Astrocyte (in vitro differentiated cells and primary cell): Measurements from ENCODE around the gene DXO. TPM values are rescaled to one million over a fixed set of nuclear protein-coding genes. Genes with fewer than 3 reads are reported as not detected.

Source experiments
- DNase-seq: peaks from one replicate; pipeline ENCODE4 v3.0.0-alpha.2; 2010; ENCODE audit warnings: low read depth
- FAIRE-seq: peaks from 2 replicates; lab custom pipeline; 2011; peaks lifted over from hg19 to GRCh38; lab: Jason Lieb, UNC
- H2AFZ ChIP-seq: 2 replicates; pipeline ENCODE4 v1.6.0; 2012; ENCODE audit warnings: low read depth, low read length, inconsistent platforms
- H3K27ac ChIP-seq: 2 replicates; pipeline ENCODE4 v1.5.1; 2011; ENCODE audit warnings: low read depth, low read length, inconsistent platforms
- H3K27me3 ChIP-seq: 2 replicates; pipeline ENCODE4 v1.6.0; 2011; ENCODE audit warnings: low read length, inconsistent platforms; ENCODE audit not compliant: insufficient read depth
- H3K36me3 ChIP-seq: 2 replicates; pipeline ENCODE4 v1.5.1; 2011; ENCODE audit warnings: low read length, inconsistent platforms; ENCODE audit not compliant: insufficient read depth
- H3K4me1 ChIP-seq: 2 replicates; pipeline ENCODE4 v1.5.1; 2011; ENCODE audit warnings: low read length, inconsistent platforms; ENCODE audit not compliant: insufficient read depth
- H3K4me2 ChIP-seq: 2 replicates; pipeline ENCODE4 v1.6.0; 2012; ENCODE audit warnings: low read length, inconsistent platforms
- H3K4me3 ChIP-seq: 2 replicates; pipeline ENCODE4 v1.5.1; 2011; ENCODE audit warnings: low read depth, mild to moderate bottlenecking, low read length, inconsistent platforms; ENCODE audit not compliant: insufficient read depth
- H3K79me2 ChIP-seq: 2 replicates; pipeline ENCODE4 v1.6.0; 2012; ENCODE audit warnings: mild to moderate bottlenecking, low read length, inconsistent platforms; ENCODE audit not compliant: insufficient read depth
- H3K9ac ChIP-seq: 2 replicates; pipeline ENCODE4 v1.6.0; 2012; ENCODE audit warnings: mild to moderate bottlenecking, low read length, inconsistent platforms
- H3K9me3 ChIP-seq: 2 replicates; pipeline ENCODE4 v1.5.1; 2012; ENCODE audit warnings: low read depth, mild to moderate bottlenecking, low read length, inconsistent platforms; ENCODE audit not compliant: insufficient read depth
- H4K20me1 ChIP-seq: 2 replicates; pipeline ENCODE4 v1.6.0; 2012; ENCODE audit warnings: low read length, inconsistent platforms; ENCODE audit not compliant: insufficient read depth
- H3K27ac Mint-ChIP-seq: one replicate; pipeline ENCODE4 v1.8.0; 2021; ENCODE audit warnings: mild to moderate bottlenecking, mixed read lengths; ENCODE audit not compliant: unreplicated experiment
- H3K27me3 Mint-ChIP-seq: one replicate; pipeline ENCODE4 v1.8.0; 2021; ENCODE audit warnings: low read depth, mixed read lengths; ENCODE audit not compliant: unreplicated experiment
- H3K36me3 Mint-ChIP-seq: one replicate; pipeline ENCODE4 v1.8.0; 2021; ENCODE audit warnings: low read depth, mixed read lengths; ENCODE audit not compliant: unreplicated experiment
- H3K4me1 Mint-ChIP-seq: one replicate; pipeline ENCODE4 v1.8.0; 2021; ENCODE audit warnings: low read depth, mixed read lengths; ENCODE audit not compliant: unreplicated experiment
- H3K4me3 Mint-ChIP-seq: one replicate; pipeline ENCODE4 v1.8.0; 2021; ENCODE audit warnings: mild to moderate bottlenecking, moderate library complexity, mixed read lengths; ENCODE audit not compliant: unreplicated experiment
- H3K9me3 Mint-ChIP-seq: one replicate; pipeline ENCODE4 v1.8.0; 2021; ENCODE audit warnings: mild to moderate bottlenecking, mixed read lengths; ENCODE audit not compliant: unreplicated experiment
- EZH2 ChIP-seq: IDR thresholded peaks from 2 replicates; pipeline ENCODE4 v1.6.1; 2012; ENCODE audit warnings: mild to moderate bottlenecking, low read length, inconsistent platforms; ENCODE audit not compliant: insufficient read depth
- total RNA-seq: library from RNA; stranded (reverse); gene quantifications from 2 replicates; pipeline ENCODE4 v1.2.1, GENCODE V29; 2021
- TF ChIP-seq, protein P1 (sequence below): IDR thresholded peaks from 2 replicates; pipeline ENCODE4 v1.5.1; 2011; ENCODE audit warnings: low read depth, mild to moderate bottlenecking, inconsistent platforms, low read length, moderate library complexity; ENCODE audit not compliant: insufficient read depth

The DXO gene
- total RNA-seq, 1 donor from 2014 or later = 12.6 TPM

DNA sequence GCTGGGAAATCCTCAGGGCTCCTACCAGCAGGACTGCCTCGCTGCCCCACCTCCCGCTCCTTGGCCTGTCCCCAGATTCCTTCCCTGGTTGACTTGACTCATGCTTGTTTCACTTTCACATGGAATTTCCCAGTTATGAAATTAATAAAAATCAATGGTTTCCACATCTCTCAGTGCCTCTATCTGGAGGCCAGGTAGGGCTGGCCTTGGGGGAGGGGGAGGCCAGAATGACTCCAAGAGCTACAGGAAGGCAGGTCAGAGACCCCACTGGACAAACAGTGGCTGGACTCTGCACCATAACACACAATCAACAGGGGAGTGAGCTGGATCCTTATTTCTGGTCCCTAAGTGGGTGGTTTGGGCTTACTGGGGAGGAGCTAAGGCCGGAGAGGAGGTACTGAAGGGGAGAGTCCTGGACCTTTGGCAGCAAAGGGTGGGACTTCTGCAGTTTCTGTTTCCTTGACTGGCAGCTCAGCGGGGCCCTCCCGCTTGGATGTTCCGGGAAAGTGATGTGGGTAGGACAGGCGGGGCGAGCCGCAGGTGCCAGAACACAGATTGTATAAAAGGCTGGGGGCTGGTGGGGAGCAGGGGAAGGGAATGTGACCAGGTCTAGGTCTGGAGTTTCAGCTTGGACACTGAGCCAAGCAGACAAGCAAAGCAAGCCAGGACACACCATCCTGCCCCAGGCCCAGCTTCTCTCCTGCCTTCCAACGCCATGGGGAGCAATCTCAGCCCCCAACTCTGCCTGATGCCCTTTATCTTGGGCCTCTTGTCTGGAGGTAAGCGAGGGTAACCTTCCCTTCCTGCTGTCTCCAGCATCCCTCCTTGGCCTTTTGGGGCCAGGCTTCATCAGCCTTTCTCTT lies 26.2 kb downstream of the DXO start, which contains the start of gene CFB:
Gene CFB (plus strand): TSS at position 589 of the 863 bp plus-strand sequence. CDS start 127 bp downstream, at position 716.
- peak; percentile 71 for DNase-seq
- H3K4me3 ChIP-seq = no peak within 1 kb of the TSS

DNA sequence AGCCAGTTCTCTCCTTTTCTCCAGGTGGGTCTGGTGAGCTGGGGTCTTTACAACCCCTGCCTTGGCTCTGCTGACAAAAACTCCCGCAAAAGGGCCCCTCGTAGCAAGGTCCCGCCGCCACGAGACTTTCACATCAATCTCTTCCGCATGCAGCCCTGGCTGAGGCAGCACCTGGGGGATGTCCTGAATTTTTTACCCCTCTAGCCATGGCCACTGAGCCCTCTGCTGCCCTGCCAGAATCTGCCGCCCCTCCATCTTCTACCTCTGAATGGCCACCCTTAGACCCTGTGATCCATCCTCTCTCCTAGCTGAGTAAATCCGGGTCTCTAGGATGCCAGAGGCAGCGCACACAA lies 26.8 kb downstream of the DXO start:
- DNase-seq (no peak), FAIRE-seq (no peak)
- H3K4me3 ChIP-seq = no peak overlapping the region
- H3K79me2 ChIP-seq = no peaks in the 10 kb centered on the region
- peaks cover 11% of the 10 kb centered on the region for H3K27me3 ChIP-seq
- no peak overlapping the region for H3K27ac ChIP-seq
- H3K36me3 ChIP-seq = no peaks in the 10 kb centered on the region
- H4K20me1 ChIP-seq = no peaks in the 10 kb centered on the region
- H3K4me1 Mint-ChIP-seq = peaks cover 17% of the 10 kb centered on the region
- peak overlapping the region; percentile 78 for H3K4me2 ChIP-seq
- H3K36me3 Mint-ChIP-seq = peaks cover 4% of the 10 kb centered on the region
- no peak overlapping the region for H3K27ac Mint-ChIP-seq
- no peak overlapping the region for H3K9ac ChIP-seq
- H3K27me3 Mint-ChIP-seq = peaks cover 55% of the 10 kb centered on the region
- no peaks in the 10 kb centered on the region for H3K9me3 ChIP-seq
- peak overlapping the region; percentile 18 for H3K4me3 Mint-ChIP-seq
- peaks cover 7% of the 10 kb centered on the region for H3K4me1 ChIP-seq
- H2AFZ ChIP-seq = no peak overlapping the region
- no peaks in the 10 kb centered on the region for H3K9me3 Mint-ChIP-seq
- TF ChIP-seq, protein P1, sequence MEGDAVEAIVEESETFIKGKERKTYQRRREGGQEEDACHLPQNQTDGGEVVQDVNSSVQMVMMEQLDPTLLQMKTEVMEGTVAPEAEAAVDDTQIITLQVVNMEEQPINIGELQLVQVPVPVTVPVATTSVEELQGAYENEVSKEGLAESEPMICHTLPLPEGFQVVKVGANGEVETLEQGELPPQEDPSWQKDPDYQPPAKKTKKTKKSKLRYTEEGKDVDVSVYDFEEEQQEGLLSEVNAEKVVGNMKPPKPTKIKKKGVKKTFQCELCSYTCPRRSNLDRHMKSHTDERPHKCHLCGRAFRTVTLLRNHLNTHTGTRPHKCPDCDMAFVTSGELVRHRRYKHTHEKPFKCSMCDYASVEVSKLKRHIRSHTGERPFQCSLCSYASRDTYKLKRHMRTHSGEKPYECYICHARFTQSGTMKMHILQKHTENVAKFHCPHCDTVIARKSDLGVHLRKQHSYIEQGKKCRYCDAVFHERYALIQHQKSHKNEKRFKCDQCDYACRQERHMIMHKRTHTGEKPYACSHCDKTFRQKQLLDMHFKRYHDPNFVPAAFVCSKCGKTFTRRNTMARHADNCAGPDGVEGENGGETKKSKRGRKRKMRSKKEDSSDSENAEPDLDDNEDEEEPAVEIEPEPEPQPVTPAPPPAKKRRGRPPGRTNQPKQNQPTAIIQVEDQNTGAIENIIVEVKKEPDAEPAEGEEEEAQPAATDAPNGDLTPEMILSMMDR = no peak
- no peak for TF ChIP-seq EZH2

More for the DNA sequence above, 26.2 kb downstream of the DXO start, which contains the start of gene CFB:
- Mint-ChIP-seq H3K27me3 (peaks cover 55% of the 10 kb centered on the region), H3K36me3 (peaks cover 4% of the 10 kb centered on the region), H3K9me3 (no peaks in the 10 kb centered on the region), H3K27ac (no peak within 1 kb of the TSS), H3K4me1 (peaks cover 13% of the 10 kb centered on the region), H3K4me3 (peak within 1 kb of the TSS; percentile 67)
- H3K9ac ChIP-seq = no peak within 1 kb of the TSS
- H3K9me3 ChIP-seq = no peaks in the 10 kb centered on the region
- peaks cover 7% of the 10 kb centered on the region for H3K4me1 ChIP-seq
- H3K4me2 ChIP-seq = peak within 1 kb of the TSS; percentile 78
- no peak for TF ChIP-seq EZH2
- TF ChIP-seq, protein P1 = no peak
- peak within 1 kb of the TSS; percentile 59 for H2AFZ ChIP-seq
- FAIRE-seq = no peak
- H4K20me1 ChIP-seq = no peaks in the 10 kb centered on the region
- peak within 1 kb of the TSS; percentile 37 for H3K27ac ChIP-seq
- peaks cover 11% of the 10 kb centered on the region for H3K27me3 ChIP-seq
- H3K79me2 ChIP-seq = no peaks in the 10 kb centered on the region
- no peaks in the 10 kb centered on the region for H3K36me3 ChIP-seq

DNA sequence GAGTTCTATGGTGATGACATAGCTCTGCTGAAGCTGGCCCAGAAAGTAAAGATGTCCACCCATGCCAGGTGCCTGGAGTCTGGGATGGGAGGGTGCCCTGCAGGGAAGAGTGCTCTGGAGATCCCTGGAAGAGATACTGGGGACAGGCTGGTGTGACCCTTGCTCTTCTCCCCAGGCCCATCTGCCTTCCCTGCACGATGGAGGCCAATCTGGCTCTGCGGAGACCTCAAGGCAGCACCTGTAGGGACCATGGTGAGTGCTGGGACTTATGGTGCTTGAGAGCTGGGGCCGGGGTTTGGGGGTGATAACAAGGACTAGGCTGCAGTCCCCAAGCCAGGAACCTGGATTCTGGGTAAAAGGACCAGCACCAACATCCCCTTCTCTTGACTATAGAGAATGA lies 28.2 kb downstream of the DXO start:
- Histone ChIP-seq H3K9me3 (no peaks in the 10 kb centered on the region), H3K4me3 (no peak overlapping the region), H2AFZ (no peak overlapping the region), H3K4me1 (peaks cover 7% of the 10 kb centered on the region), H4K20me1 (no peaks in the 10 kb centered on the region), H3K4me2 (no peak overlapping the region), H3K9ac (no peak overlapping the region), H3K27me3 (peaks cover 14% of the 10 kb centered on the region), H3K79me2 (no peaks in the 10 kb centered on the region), H3K36me3 (no peaks in the 10 kb centered on the region), H3K27ac (no peak overlapping the region)
- peaks cover 13% of the 10 kb centered on the region for H3K4me1 Mint-ChIP-seq
- FAIRE-seq (no peak), DNase-seq (no peak)
- no peaks in the 10 kb centered on the region for H3K9me3 Mint-ChIP-seq
- TF ChIP-seq EZH2 = no peak
- TF ChIP-seq, protein P1 = no peak
- peaks cover 52% of the 10 kb centered on the region for H3K27me3 Mint-ChIP-seq
- H3K36me3 Mint-ChIP-seq = peaks cover 4% of the 10 kb centered on the region
- H3K4me3 Mint-ChIP-seq = no peak overlapping the region
- H3K27ac Mint-ChIP-seq = no peak overlapping the region
